Testis (tissue), 5 donors: Measurements from ENCODE around the gene MLXIP. TPM values are rescaled to one million over a fixed set of nuclear protein-coding genes. Genes with fewer than 3 reads are reported as not detected.

Source experiments
- DNase-seq: peaks from one replicate; pipeline ENCODE4 v3.0.0-alpha.2; 2019
- H3K27ac ChIP-seq, 2 donors: fragments of 200-600 bp; sonication (generic); one replicate each; pipeline ENCODE4 v1.5.1; 2019
- H3K27me3 ChIP-seq: fragments of 200-600 bp; sonication (generic); one replicate; pipeline ENCODE4 v1.5.1; 2019
- H3K36me3 ChIP-seq: fragments of 200-600 bp; sonication (generic); one replicate; pipeline ENCODE4 v1.5.1; 2017; ENCODE audit warnings: low read depth; ENCODE audit errors: missing control alignments
- H3K4me1 ChIP-seq: fragments of 200-600 bp; sonication (generic); one replicate; pipeline ENCODE4 v1.5.1; 2019
- H3K4me3 ChIP-seq, 2 donors: fragments of 200-600 bp; sonication (generic); one replicate each; pipeline ENCODE4 v1.5.1; 2017 to 2019
- H3K9me3 ChIP-seq: fragments of 200-600 bp; sonication (generic); one replicate; pipeline ENCODE4 v1.5.1; 2017
- CTCF ChIP-seq, 3 experiments: fragments of 450-650 bp in 2 of 3; fragments of 200-600 bp in 1 of 3; sonication (generic) in 1 of 3; IDR thresholded peaks; one replicate each; pipeline ENCODE4 v1.5.1; 2016 to 2019; ENCODE audit warnings: antibody characterized with exemption in 3 of 3, mild to moderate bottlenecking in 2 of 3, moderate library complexity in 1 of 3
- POLR2A ChIP-seq: fragments of 450-650 bp; IDR thresholded peaks from one replicate; pipeline ENCODE4 v1.6.1; 2017; ENCODE audit warnings: antibody characterized with exemption, mild to moderate bottlenecking, moderate library complexity
- WGBS, 2 donors: methylation state at CpG; one replicate each; pipeline ENCODE4 v1.1.5; 2018; 5-methylcytosine and 5-hydroxymethylcytosine counted together
- intact Hi-C: fragments of 100-400 bp; cut with DNase I; formaldehyde crosslinking; loops from one replicate; pipeline ENCODE4 v1.15.1; 2023; ENCODE audit warnings: low total_unique reads
- long read RNA-seq, 2 donors: transcript quantifications; one replicate each; lab custom pipeline, GENCODE V29; 2026
- polyA plus RNA-seq: library from polyadenylated mRNA; stranded (reverse); fragments of 350-450 nt; fragmentation: Illumina TruSeq; extraction: RNeasy Lipid Tissue Mini Kit (QIAGEN cat#74804); gene quantifications from one replicate; pipeline ENCODE4 v1.2.3, GENCODE V29; 2014; ENCODE audit warnings: low read depth, low replicate concordance; ENCODE audit not compliant: insufficient read depth
- total RNA-seq, 2 donors: library from RNA; depleted of rRNA; stranded (reverse); fragments of >200 nt; gene quantifications; one replicate each; pipeline ENCODE4 v1.2.3, GENCODE V29; 2016

Gene MLXIP
- 10 to 100 TPM; 61.2 to 67.9 TPM for total RNA-seq
- 39.9 TPM for polyA plus RNA-seq
- long read RNA-seq, donor 1, full-length matches to known transcripts = 4 of 18 reads
- long read RNA-seq, donor 1, partial matches to known transcripts = 14 of 18 reads
- long read RNA-seq, donor 1, other reads (novel, unspliced or antisense) = 0 of 18 reads
- long read RNA-seq, donor 2, full-length matches to known transcripts = 1 of 1 reads
- long read RNA-seq, donor 2, partial matches to known transcripts = 0 of 1 reads
- long read RNA-seq, donor 2, other reads (novel, unspliced or antisense) = 0 of 1 reads

DNA sequence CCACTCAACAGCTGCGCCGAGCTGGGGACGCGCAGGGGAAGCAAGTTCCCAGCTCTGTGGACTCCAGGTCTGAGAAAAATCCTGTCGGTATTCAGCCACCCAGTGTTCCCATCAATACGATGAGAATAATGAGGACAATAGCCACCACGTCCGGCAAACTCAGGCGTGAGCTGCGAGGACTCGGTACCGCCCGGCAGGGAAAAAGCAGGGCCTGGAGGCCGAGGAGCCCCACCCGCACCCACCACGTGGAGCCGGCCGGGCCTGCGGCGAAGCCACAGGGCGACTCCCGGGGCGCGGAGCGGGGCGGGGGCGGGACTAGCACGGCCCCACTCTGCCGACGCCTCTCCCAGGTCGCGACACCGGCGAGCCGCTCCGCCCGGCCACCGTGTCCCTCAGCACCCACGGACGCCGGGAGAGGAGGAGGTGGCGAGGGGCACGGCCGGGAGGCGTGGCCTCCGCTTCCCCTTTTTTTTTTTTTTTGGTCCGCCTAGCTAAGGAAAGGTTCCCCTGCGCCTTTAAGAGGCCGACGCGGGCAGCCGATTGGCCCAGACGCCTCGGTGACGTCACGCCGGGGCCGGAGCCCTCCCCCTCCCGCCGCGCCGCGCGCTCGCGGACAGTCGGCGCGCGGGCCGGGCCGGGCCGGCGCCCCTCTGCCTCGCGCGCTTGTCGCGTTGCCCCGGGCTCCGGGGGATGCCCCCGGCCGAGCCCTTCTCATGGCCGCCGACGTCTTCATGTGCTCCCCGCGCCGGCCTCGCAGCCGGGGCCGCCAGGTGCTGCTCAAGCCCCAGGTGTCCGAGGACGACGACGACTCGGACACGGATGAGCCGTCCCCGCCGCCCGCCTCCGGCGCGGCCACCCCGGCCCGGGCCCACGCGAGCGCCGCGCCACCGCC lies at the start of gene MLXIP:
Gene MLXIP, plus strand, starts transcription at position 616 of the 892 bp plus-strand sequence. Its CDS starts 98 bp downstream, at position 714.
- WGBS, 2 donors = 1% methylated on average over 24 to 46 of the region's 113 CpGs
- intact Hi-C loops = no loop called here
- Histone ChIP-seq H3K4me1 (peaks cover 35% of the 10 kb centered on the region), H3K27me3 (no peaks in the 10 kb centered on the region), H3K27ac (peak within 1 kb of the TSS; percentile 79 to 85), H3K4me3 (peak within 1 kb of the TSS; percentile 60 to 76), H3K9me3 (no peaks in the 10 kb centered on the region), H3K36me3 (no peaks in the 10 kb centered on the region)
- no peak for TF ChIP-seq CTCF (IDR thresholded peaks at IDR 0.05)
- TF ChIP-seq POLR2A = no peak
- DNase-seq = peak; percentile 96

GRCh38 chr12:122028905-122029560 lies 49.5 kb upstream of the MLXIP start:
- Histone ChIP-seq H3K36me3 (no peaks in the 10 kb centered on the region), H3K4me3 (no peak overlapping the region), H3K27ac (no peak overlapping the region), H3K27me3 (no peaks in the 10 kb centered on the region), H3K4me1 (peaks cover 14% of the 10 kb centered on the region), H3K9me3 (no peaks in the 10 kb centered on the region)
- intact Hi-C loops = loop anchor here (10.0 kb wide), 1 partner anchor 104 kb away; no protein-coding TSS in a partner anchor
- no peak for DNase-seq
- 89 to 92% methylated on average over 19 to 23 of the region's 23 CpGs for WGBS, 2 donors
- TF ChIP-seq POLR2A = no peak
- TF ChIP-seq CTCF (IDR thresholded peaks at IDR 0.05) = no peak

- 63 to 69% methylated on average over 10 to 21 of the region's 28 CpGs for WGBS, 2 donors
- intact Hi-C loops = loop anchor here (10.0 kb wide), 1 partner anchor 105 kb away; no protein-coding TSS in a partner anchor
- no peaks in the 10 kb centered on the region for H3K9me3 ChIP-seq
- H3K36me3 ChIP-seq = no peaks in the 10 kb centered on the region
- H3K4me3 ChIP-seq = no peak overlapping the region
- DNase-seq = peak; percentile 79
- no peak for TF ChIP-seq CTCF (IDR thresholded peaks at IDR 0.05)
- no peak for TF ChIP-seq POLR2A
- H3K4me1 ChIP-seq = peaks cover 14% of the 10 kb centered on the region
- no peak overlapping the region for H3K27ac ChIP-seq
- no peaks in the 10 kb centered on the region for H3K27me3 ChIP-seq
These were observed 48.7 kb upstream of the MLXIP start for GRCh38 chr12:122029620-122030423.

- peaks cover 14% of the 10 kb centered on the region for H3K4me1 ChIP-seq
- no peak overlapping the region for H3K4me3 ChIP-seq
- H3K36me3 ChIP-seq = no peaks in the 10 kb centered on the region
- H3K27me3 ChIP-seq = no peaks in the 10 kb centered on the region
- WGBS, 2 donors = 84 to 85% methylated on average over 8 to 13 of the region's 13 CpGs
- no peaks in the 10 kb centered on the region for H3K9me3 ChIP-seq
- DNase-seq = no peak
- TF ChIP-seq CTCF (IDR thresholded peaks at IDR 0.05) = no peak
- TF ChIP-seq POLR2A = no peak
- no peak overlapping the region for H3K27ac ChIP-seq
- intact Hi-C loops = no loop called here
These were observed 48.0 kb upstream of the MLXIP start for GRCh38 chr12:122030424-122031035.
